ENCODE measurements around the gene QRICH1. TPM values are rescaled to one million over a fixed set of nuclear protein-coding genes. Genes with fewer than 3 reads are reported as not detected.

The QRICH1 gene
- total and polyA plus RNA-seq, 12 donors: 46.2 to 101 (median 78.9) TPM

DNA sequence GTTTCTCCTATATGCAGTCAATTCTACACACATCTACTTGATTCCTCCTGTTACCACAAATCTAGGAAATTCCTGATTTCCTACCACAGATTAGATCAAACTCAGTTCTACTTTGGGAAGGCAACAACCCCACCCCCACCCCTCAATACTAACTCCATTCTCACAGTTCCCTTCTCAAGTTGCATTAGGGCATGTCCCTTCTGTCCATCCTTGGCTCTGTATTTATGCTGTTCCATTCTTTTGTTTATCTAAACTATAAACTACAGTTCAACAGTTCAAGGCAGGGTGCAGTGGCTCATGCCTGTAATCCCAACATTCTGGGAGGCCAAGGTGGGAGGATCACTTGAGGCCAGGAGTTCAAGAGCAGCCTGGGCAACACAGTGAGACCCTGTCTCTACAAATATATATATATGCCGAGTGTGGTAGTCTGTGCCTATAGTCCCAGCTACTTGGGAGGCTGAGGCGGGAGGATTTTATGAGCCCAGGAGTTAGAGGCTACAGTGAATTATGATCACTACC lies 39.5 kb downstream of the QRICH1 start:
- Histone ChIP-seq H3K27me3 (no peaks in the 10 kb centered on the region), H3K4me1 (replicated peaks in 1 of 2) (no peaks in the 10 kb centered on the region), H3K36me3 (replicated peaks in 1 of 2) (peaks cover 0 to 68% of the 10 kb centered on the region in 2 donors), H3K4me3 (no peak overlapping the region), H3K27ac (no peak overlapping the region), H3K9me3 (replicated peaks in 1 of 3) (no peaks in the 10 kb centered on the region)
- intact Hi-C loops (cut with DNase I): no loop called here
- WGBS, 4 donors: 86 to 97% (median 93%) methylated on average over 2 of the region's 2 CpGs
- no peak for TF ChIP-seq POLR2A (IDR thresholded peaks at IDR 0.05)
- TF ChIP-seq, protein P1, sequence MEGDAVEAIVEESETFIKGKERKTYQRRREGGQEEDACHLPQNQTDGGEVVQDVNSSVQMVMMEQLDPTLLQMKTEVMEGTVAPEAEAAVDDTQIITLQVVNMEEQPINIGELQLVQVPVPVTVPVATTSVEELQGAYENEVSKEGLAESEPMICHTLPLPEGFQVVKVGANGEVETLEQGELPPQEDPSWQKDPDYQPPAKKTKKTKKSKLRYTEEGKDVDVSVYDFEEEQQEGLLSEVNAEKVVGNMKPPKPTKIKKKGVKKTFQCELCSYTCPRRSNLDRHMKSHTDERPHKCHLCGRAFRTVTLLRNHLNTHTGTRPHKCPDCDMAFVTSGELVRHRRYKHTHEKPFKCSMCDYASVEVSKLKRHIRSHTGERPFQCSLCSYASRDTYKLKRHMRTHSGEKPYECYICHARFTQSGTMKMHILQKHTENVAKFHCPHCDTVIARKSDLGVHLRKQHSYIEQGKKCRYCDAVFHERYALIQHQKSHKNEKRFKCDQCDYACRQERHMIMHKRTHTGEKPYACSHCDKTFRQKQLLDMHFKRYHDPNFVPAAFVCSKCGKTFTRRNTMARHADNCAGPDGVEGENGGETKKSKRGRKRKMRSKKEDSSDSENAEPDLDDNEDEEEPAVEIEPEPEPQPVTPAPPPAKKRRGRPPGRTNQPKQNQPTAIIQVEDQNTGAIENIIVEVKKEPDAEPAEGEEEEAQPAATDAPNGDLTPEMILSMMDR (IDR thresholded peaks at IDR 0.05): no peak
- no peak for DNase-seq

DNA sequence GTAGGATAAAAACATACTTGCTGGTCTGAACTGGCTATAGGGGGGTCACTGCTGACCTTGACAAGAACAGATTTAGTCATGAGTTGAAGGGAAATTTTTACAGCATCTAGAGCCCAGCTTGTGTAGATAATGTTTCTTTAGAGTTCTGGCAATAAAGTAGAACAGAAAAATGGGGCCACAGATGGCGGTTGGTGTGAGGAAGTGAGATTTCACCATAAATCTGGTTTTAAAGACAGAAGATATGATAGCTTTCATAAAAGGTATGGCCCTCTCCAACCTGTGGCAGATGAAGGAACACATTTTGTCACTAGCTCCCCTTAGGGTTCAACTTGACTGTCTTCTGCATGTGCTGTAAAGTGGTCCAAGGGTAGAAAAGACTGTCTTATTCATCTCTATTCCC lies 40.3 kb downstream of the QRICH1 start:
- no peaks in the 10 kb centered on the region for H3K4me1 ChIP-seq (replicated peaks in 1 of 2)
- WGBS, 4 donors: 71 to 95% (median 86%) methylated on average over 1 of the region's 1 CpG
- no peaks in the 10 kb centered on the region for H3K27me3 ChIP-seq
- intact Hi-C loops (cut with DNase I): no loop called here
- H3K36me3 ChIP-seq (replicated peaks in 1 of 2): peaks cover 0 to 68% of the 10 kb centered on the region in 2 donors
- H3K4me3 ChIP-seq: no peak overlapping the region
- H3K27ac ChIP-seq: no peak overlapping the region
- TF ChIP-seq POLR2A (IDR thresholded peaks at IDR 0.05): no peak
- TF ChIP-seq, protein P1 (IDR thresholded peaks at IDR 0.05): no peak
- H3K9me3 ChIP-seq (replicated peaks in 1 of 3): no peaks in the 10 kb centered on the region
- DNase-seq: no peak

DNA sequence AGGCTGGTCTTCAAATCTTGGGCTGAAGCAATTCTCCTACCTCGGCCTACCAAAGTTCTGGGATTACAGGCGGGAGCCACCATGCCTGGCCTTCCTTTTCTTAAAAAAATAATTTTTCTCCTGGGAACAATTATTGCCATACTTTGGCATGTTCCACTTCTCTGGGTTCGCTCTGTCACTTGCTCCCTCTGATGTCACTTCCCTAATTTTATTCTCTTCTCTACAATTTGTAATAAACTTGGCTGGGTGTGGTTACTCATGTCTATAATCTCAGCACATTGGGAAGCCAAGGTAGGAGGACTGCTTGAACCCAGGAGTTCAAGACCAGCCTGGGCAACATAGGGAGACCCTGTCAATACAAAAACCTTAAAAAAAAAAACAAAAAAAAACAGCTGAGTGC lies 58.6 kb downstream of the QRICH1 start:
- Histone ChIP-seq H3K27ac (no peak overlapping the region), H3K4me3 (no peak overlapping the region), H3K4me1 (replicated peaks in 1 of 2) (no peaks in the 10 kb centered on the region), H3K27me3 (no peaks in the 10 kb centered on the region), H3K36me3 (replicated peaks in 1 of 2) (peaks cover 0 to 48% of the 10 kb centered on the region in 2 donors), H3K9me3 (replicated peaks in 1 of 3) (no peaks in the 10 kb centered on the region)
- 85 to 92% (median 90%) methylated on average over 3 of the region's 3 CpGs for WGBS, 4 donors
- no peak for DNase-seq
- no peak for TF ChIP-seq POLR2A (IDR thresholded peaks at IDR 0.05)
- TF ChIP-seq, protein P1 (IDR thresholded peaks at IDR 0.05): no peak
- intact Hi-C loops (cut with DNase I): no loop called here

DNA sequence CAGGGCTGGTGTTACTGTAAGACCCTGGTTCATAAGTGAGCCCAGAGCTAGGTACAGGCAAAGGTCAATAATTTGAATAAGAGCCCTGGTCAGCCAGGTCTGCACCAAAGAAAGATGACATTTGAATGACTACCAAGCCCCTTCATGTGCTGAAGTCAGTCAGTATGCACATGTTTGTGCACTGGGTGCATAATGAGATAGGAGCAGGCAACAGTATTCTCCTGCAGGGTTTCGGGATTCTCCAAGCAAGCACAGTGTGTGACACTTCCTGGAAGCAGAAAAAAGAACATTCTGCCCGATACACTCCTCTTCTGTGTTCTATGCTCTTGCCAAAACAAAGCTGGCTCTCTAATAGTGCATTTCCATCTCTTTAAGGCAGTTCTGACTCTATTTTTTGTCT lies 59.2 kb downstream of the QRICH1 start:
- Histone ChIP-seq H3K4me3 (no peak overlapping the region), H3K27ac (no peak overlapping the region), H3K36me3 (replicated peaks in 1 of 2) (peaks cover 0 to 48% of the 10 kb centered on the region in 2 donors), H3K27me3 (no peaks in the 10 kb centered on the region), H3K9me3 (replicated peaks in 1 of 3) (no peaks in the 10 kb centered on the region), H3K4me1 (replicated peaks in 1 of 2) (peaks cover 0 to 3% of the 10 kb centered on the region in 2 donors)
- no peak for DNase-seq
- intact Hi-C loops (cut with DNase I): no loop called here
- WGBS, 4 donors: 81 to 95% (median 93%) methylated on average over 2 of the region's 2 CpGs
- TF ChIP-seq POLR2A (IDR thresholded peaks at IDR 0.05): no peak
- TF ChIP-seq, protein P1 (IDR thresholded peaks at IDR 0.05): no peak
